Measurements from ENCODE around the gene CDKN1A.

The CDKN1A gene

DNA sequence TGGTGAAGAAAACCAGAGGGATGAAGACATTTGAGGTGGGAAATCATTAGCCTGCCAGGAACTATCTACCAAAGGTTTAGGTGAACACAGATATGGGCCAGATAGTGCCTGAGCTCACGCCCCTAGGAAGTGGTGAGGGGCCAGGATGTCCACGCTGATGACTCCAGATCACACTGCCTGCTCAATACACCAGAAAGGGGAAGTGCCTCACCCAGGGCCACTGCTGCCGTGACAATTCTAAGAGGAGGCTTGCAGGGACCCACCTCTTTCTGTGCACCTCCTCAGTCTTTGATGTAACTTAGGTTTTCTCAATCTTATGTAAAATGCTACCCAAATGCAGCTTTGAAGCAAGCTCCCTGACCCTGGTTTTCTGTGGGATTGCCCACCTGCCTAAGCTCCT, 13.7 kb downstream of the CDKN1A start:
- H2BK5ac ChIP-seq (ENCODE audit: low read depth, low read length, poor library complexity), result no peak overlapping the region
- no peaks in the 10 kb centered on the region for H3K79me2 ChIP-seq (ENCODE audit: control insufficient read depth, insufficient read depth, low read length, poor library complexity)
- H3K9me3 ChIP-seq (ENCODE audit: insufficient read depth, low read depth, low read length), result peaks cover under 1% of the 10 kb centered on the region
- no peak overlapping the region for H3K14ac ChIP-seq (ENCODE audit: low read length)
- WGBS (ENCODE audit: extremely low coverage, insufficient coverage, insufficient read length), result no CpG with 5 or more reads among the region's 3 CpGs
- no peak overlapping the region for H4K8ac ChIP-seq (ENCODE audit: low read depth, low read length)
- no peak overlapping the region for H3K4me3 ChIP-seq (ENCODE audit: low read depth, low read length)
- no peak overlapping the region for H4K91ac ChIP-seq (ENCODE audit: low read depth, low read length)
- no peaks in the 10 kb centered on the region for H3K36me3 ChIP-seq (ENCODE audit: control insufficient read depth in 1 of 2, insufficient read depth in 2 of 2, low read length in 2 of 2)
- no peak overlapping the region for H3K27ac ChIP-seq (ENCODE audit: low read depth, low read length)
- no peak overlapping the region for H3K4me2 ChIP-seq (ENCODE audit: low read length)
- no peak overlapping the region for H2BK12ac ChIP-seq (ENCODE audit: low read length)
- no peak overlapping the region for H2AK5ac ChIP-seq (ENCODE audit: low read length)
- no peak overlapping the region for H2AFZ ChIP-seq (ENCODE audit: insufficient read depth, low read length, poor library complexity)
- no peak for DNase-seq
- H3K79me1 ChIP-seq (ENCODE audit: low read length), result no peaks in the 10 kb centered on the region
- H3K18ac ChIP-seq (ENCODE audit: low read length), result no peak overlapping the region
- no peaks in the 10 kb centered on the region for H3K27me3 ChIP-seq (ENCODE audit: insufficient read depth, low read length)
- H3K4ac ChIP-seq (ENCODE audit: low read depth, low read length), result no peak overlapping the region
- no peak overlapping the region for H2BK120ac ChIP-seq (ENCODE audit: insufficient read depth, low read length, poor library complexity)
- H3K23ac ChIP-seq (ENCODE audit: low read length), result no peak overlapping the region
- no peak overlapping the region for H3K9ac ChIP-seq (ENCODE audit: low read length)
- no peak overlapping the region for H4K12ac ChIP-seq (ENCODE audit: low read depth, low read length)
- H3K4me1 ChIP-seq (ENCODE audit: control insufficient read depth in 1 of 2, insufficient read depth in 2 of 2, low read length in 2 of 2), result peaks cover 3% of the 10 kb centered on the region in 2 experiments

DNA sequence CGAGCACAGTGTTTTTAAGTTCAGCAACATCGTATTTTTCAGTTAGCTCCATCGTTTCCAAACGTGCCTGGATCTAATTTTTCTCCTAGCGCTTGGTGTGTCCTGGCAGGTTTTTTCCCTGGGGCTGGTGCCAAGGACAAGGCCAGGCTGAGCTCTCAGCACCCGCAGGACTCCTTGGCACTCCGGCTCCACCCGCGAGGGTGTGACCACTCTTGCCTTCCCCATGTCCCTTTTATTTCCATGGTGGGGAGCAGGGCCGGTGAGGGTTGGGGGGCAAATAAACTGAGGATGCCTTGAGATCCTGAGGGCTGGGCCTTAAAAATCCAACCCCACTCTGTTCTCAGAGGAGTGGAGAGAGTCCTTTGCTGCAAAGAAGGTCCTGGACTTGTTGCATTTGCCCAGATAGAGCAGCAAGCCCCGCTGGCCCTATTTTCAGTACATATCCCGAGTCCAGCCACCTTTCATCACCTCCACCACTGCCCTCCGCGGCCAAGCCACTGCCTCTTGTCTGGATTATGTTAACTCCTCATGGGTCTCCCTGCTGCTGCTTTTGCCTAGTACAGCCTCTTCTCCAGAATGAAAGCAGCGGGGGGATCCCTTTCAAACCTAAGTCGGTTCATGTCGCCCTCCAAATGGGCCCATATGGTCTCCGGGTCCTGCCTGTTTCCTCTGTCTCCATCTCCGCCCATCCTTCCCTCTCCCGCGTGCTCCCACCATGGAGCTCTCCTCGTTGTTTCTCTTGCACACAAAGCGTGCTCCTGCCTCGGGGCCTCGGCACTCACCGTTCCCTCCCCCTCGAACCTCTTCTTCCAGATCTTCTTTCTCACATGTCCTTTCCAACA, 14.6 kb downstream of the CDKN1A start:
- Histone ChIP-seq H3K14ac (ENCODE audit: low read length) (no peak overlapping the region), H2AK5ac (ENCODE audit: low read length) (no peak overlapping the region), H2BK5ac (ENCODE audit: low read depth, low read length, poor library complexity) (no peak overlapping the region), H4K12ac (ENCODE audit: low read depth, low read length) (no peak overlapping the region), H3K79me2 (ENCODE audit: control insufficient read depth, insufficient read depth, low read length, poor library complexity) (no peaks in the 10 kb centered on the region), H2BK120ac (ENCODE audit: insufficient read depth, low read length, poor library complexity) (no peak overlapping the region), H4K8ac (ENCODE audit: low read depth, low read length) (no peak overlapping the region), H3K36me3 (ENCODE audit: control insufficient read depth in 1 of 2, insufficient read depth in 2 of 2, low read length in 2 of 2) (no peaks in the 10 kb centered on the region), H3K9me3 (ENCODE audit: insufficient read depth, low read depth, low read length) (peaks cover 5% of the 10 kb centered on the region), H3K9ac (ENCODE audit: low read length) (no peak overlapping the region), H2BK12ac (ENCODE audit: low read length) (no peak overlapping the region), H3K4me1 (ENCODE audit: control insufficient read depth in 1 of 2, insufficient read depth in 2 of 2, low read length in 2 of 2) (peaks cover 3% of the 10 kb centered on the region in 2 experiments), H4K91ac (ENCODE audit: low read depth, low read length) (no peak overlapping the region), H2AFZ (ENCODE audit: insufficient read depth, low read length, poor library complexity) (no peak overlapping the region), H3K4me3 (ENCODE audit: low read depth, low read length) (no peak overlapping the region), H3K4me2 (ENCODE audit: low read length) (no peak overlapping the region), H3K79me1 (ENCODE audit: low read length) (no peaks in the 10 kb centered on the region), H3K27me3 (ENCODE audit: insufficient read depth, low read length) (no peaks in the 10 kb centered on the region), H3K4ac (ENCODE audit: low read depth, low read length) (no peak overlapping the region), H3K18ac (ENCODE audit: low read length) (no peak overlapping the region), H3K27ac (ENCODE audit: low read depth, low read length) (no peak overlapping the region), H3K23ac (ENCODE audit: low read length) (no peak overlapping the region)
- DNase-seq, result no peak
- no CpG with 5 or more reads among the region's 27 CpGs for WGBS (ENCODE audit: extremely low coverage, insufficient coverage, insufficient read length)

DNA sequence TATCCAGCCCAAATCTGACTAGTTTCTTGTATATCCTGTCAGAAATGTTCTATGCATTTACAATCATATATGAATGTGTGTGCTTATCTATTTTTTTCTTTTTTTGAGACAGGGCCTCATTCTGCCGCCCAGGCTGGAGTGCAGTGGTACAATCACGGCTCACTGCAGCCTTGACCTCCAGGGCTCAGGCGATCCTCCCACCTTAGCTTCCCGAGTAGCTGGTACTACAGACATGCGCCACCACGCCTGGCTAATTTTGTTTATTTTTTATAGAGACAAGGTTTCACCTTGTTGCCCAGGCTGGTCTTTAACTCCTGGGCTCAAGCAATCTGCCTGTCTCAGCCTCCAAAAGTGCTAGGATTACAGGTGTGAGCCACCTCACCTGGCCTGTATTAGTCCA, 16.1 kb downstream of the CDKN1A start:
- Histone ChIP-seq H2BK120ac (ENCODE audit: insufficient read depth, low read length, poor library complexity) (no peak overlapping the region), H3K14ac (ENCODE audit: low read length) (no peak overlapping the region), H4K12ac (ENCODE audit: low read depth, low read length) (no peak overlapping the region), H2BK5ac (ENCODE audit: low read depth, low read length, poor library complexity) (no peak overlapping the region), H2AFZ (ENCODE audit: insufficient read depth, low read length, poor library complexity) (no peak overlapping the region), H3K27ac (ENCODE audit: low read depth, low read length) (no peak overlapping the region), H3K23ac (ENCODE audit: low read length) (no peak overlapping the region), H3K36me3 (ENCODE audit: control insufficient read depth in 1 of 2, insufficient read depth in 2 of 2, low read length in 2 of 2) (no peaks in the 10 kb centered on the region), H2BK12ac (ENCODE audit: low read length) (no peak overlapping the region), H3K4ac (ENCODE audit: low read depth, low read length) (no peak overlapping the region), H2AK5ac (ENCODE audit: low read length) (no peak overlapping the region), H3K27me3 (ENCODE audit: insufficient read depth, low read length) (no peaks in the 10 kb centered on the region), H3K4me2 (ENCODE audit: low read length) (no peak overlapping the region), H3K9me3 (ENCODE audit: insufficient read depth, low read depth, low read length) (peaks cover 5% of the 10 kb centered on the region), H3K79me2 (ENCODE audit: control insufficient read depth, insufficient read depth, low read length, poor library complexity) (no peaks in the 10 kb centered on the region), H3K4me3 (ENCODE audit: low read depth, low read length) (no peak overlapping the region), H4K8ac (ENCODE audit: low read depth, low read length) (no peak overlapping the region), H3K18ac (ENCODE audit: low read length) (no peak overlapping the region), H3K9ac (ENCODE audit: low read length) (no peak overlapping the region), H3K79me1 (ENCODE audit: low read length) (no peaks in the 10 kb centered on the region), H3K4me1 (ENCODE audit: control insufficient read depth in 1 of 2, insufficient read depth in 2 of 2, low read length in 2 of 2) (peaks cover 3% of the 10 kb centered on the region in 2 experiments), H4K91ac (ENCODE audit: low read depth, low read length) (no peak overlapping the region)
- no peak for DNase-seq
- no CpG with 5 or more reads among the region's 6 CpGs for WGBS (ENCODE audit: extremely low coverage, insufficient coverage, insufficient read length)

DNA sequence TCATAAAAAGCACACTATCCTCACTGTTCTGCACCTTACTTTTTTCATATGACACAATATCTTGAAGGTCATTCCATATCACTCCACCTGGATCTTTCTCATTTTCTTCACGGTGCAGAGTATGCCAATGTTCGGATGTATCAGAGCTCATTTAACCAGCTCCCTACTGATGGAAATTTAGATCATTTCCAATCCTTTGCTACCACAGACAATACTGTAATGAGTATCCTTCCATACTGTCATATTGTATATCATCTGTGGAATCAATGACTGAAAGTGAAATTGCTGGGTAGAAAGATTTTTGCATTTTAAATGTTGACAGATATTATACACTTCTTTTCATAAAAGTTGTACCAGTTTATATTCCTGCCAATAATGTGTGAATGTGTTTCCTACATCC, 16.9 kb downstream of the CDKN1A start:
- Histone ChIP-seq H2AK5ac (ENCODE audit: low read length) (no peak overlapping the region), H3K27me3 (ENCODE audit: insufficient read depth, low read length) (no peaks in the 10 kb centered on the region), H3K79me1 (ENCODE audit: low read length) (no peaks in the 10 kb centered on the region), H3K9me3 (ENCODE audit: insufficient read depth, low read depth, low read length) (peaks cover 5% of the 10 kb centered on the region), H3K4ac (ENCODE audit: low read depth, low read length) (no peak overlapping the region), H2BK12ac (ENCODE audit: low read length) (no peak overlapping the region), H4K91ac (ENCODE audit: low read depth, low read length) (no peak overlapping the region), H2BK120ac (ENCODE audit: insufficient read depth, low read length, poor library complexity) (no peak overlapping the region), H2AFZ (ENCODE audit: insufficient read depth, low read length, poor library complexity) (no peak overlapping the region), H3K4me2 (ENCODE audit: low read length) (no peak overlapping the region), H3K79me2 (ENCODE audit: control insufficient read depth, insufficient read depth, low read length, poor library complexity) (no peaks in the 10 kb centered on the region), H3K4me3 (ENCODE audit: low read depth, low read length) (no peak overlapping the region), H3K4me1 (ENCODE audit: control insufficient read depth in 1 of 2, insufficient read depth in 2 of 2, low read length in 2 of 2) (peaks cover 3% of the 10 kb centered on the region in 2 experiments), H4K12ac (ENCODE audit: low read depth, low read length) (no peak overlapping the region), H3K36me3 (ENCODE audit: control insufficient read depth in 1 of 2, insufficient read depth in 2 of 2, low read length in 2 of 2) (no peaks in the 10 kb centered on the region), H3K27ac (ENCODE audit: low read depth, low read length) (no peak overlapping the region), H2BK5ac (ENCODE audit: low read depth, low read length, poor library complexity) (no peak overlapping the region), H3K23ac (ENCODE audit: low read length) (no peak overlapping the region), H3K9ac (ENCODE audit: low read length) (no peak overlapping the region), H3K14ac (ENCODE audit: low read length) (no peak overlapping the region), H3K18ac (ENCODE audit: low read length) (no peak overlapping the region), H4K8ac (ENCODE audit: low read depth, low read length) (no peak overlapping the region)
- no CpG with 5 or more reads among the region's 2 CpGs for WGBS (ENCODE audit: extremely low coverage, insufficient coverage, insufficient read length)
- DNase-seq, result no peak

All from trophoblast cell (in vitro differentiated cells and primary cell).